Measurements from ENCODE around the gene GALT. TPM values are rescaled to one million over a fixed set of nuclear protein-coding genes. Genes with fewer than 3 reads are reported as not detected.

GALT gene
- total and polyA plus RNA-seq, 2 of the 13 experiments (the other 11 are each of a cell fraction or from before 2014, with no cell fraction given): 40.4 to 46.3 TPM

DNA sequence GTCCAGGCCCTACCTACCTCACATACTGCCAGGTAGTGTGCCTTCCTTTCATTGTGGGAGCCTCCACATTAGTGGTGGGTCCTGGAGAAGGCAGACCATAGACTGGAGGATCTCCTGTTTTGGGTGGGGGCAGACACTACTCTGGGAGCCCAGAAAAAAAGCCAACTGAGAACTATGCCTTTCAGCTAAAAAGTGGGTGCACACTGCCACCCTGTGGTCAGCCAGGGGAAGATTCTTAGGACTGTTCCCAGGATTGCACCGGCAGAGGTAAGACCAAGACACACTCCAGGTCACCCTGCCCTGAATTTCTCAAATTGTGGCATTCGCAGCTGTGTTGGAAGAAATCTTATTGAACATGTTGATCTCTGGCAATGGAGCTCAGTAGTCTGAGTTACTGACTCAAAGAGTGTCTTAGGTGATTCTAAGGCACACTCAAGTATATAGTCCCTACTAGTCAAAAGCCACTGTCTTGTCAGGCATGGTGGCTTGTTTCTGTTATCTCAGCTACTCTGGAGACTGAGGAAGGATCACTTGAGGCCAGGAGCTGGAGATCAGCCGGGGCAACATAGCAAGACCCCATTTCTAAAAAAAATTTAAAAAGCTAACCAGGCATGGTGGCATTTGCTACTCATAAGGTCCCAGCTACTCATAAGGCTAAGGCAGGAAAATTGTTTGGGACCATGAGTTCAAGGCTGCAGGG is 12.5 kb upstream of the GALT start (continued):
- TF ChIP-seq, protein P1, sequence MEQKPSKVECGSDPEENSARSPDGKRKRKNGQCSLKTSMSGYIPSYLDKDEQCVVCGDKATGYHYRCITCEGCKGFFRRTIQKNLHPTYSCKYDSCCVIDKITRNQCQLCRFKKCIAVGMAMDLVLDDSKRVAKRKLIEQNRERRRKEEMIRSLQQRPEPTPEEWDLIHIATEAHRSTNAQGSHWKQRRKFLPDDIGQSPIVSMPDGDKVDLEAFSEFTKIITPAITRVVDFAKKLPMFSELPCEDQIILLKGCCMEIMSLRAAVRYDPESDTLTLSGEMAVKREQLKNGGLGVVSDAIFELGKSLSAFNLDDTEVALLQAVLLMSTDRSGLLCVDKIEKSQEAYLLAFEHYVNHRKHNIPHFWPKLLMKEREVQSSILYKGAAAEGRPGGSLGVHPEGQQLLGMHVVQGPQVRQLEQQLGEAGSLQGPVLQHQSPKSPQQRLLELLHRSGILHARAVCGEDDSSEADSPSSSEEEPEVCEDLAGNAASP (CRISPR knock-in tag; IDR thresholded peaks at IDR 0.05; ENCODE audit: borderline replicate concordance): peak; percentile 49; the same call in 1 of the 2 replicates
- no peak for TF ChIP-seq ZNF44 (CRISPR knock-in tag; IDR thresholded peaks at IDR 0.05)
- TF ChIP-seq, protein P2, sequence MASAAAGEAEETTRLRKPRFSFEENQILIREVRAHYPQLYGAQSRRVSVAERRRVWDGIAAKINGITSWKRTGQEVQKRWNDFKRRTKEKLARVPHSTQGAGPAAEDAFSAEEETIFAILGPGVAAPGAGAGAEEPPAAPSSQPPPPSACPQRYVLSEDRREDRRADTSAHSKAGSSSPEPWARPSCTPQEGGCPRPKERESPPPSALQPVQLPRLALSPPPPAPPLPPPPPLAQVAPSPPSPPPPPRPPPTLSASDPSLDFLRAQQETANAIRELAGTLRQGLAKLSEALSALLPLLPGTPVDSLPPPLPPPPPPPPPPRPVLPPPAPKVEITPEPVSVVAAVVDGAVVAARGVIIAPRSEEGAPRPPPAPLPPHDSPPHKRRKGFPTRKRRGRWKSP (CRISPR knock-in tag; IDR thresholded peaks at IDR 0.05): 0 out of 2 replicates have a peak, but pooled peaks have one; percentile 32
- TF ChIP-seq ZNF12 (CRISPR knock-in tag; IDR thresholded peaks at IDR 0.05): no peak
- no peak for TF ChIP-seq SETDB1 (CRISPR knock-in tag; IDR thresholded peaks at IDR 0.05; ENCODE audit: borderline replicate concordance)
- TF ChIP-seq, protein P3, sequence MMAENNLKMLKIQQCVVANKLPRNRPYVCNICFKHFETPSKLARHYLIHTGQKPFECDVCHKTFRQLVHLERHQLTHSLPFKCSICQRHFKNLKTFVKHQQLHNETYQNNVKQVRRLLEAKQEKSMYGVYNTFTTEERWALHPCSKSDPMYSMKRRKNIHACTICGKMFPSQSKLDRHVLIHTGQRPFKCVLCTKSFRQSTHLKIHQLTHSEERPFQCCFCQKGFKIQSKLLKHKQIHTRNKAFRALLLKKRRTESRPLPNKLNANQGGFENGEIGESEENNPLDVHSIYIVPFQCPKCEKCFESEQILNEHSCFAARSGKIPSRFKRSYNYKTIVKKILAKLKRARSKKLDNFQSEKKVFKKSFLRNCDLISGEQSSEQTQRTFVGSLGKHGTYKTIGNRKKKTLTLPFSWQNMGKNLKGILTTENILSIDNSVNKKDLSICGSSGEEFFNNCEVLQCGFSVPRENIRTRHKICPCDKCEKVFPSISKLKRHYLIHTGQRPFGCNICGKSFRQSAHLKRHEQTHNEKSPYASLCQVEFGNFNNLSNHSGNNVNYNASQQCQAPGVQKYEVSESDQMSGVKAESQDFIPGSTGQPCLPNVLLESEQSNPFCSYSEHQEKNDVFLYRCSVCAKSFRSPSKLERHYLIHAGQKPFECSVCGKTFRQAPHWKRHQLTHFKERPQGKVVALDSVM (CRISPR knock-in tag; IDR thresholded peaks at IDR 0.05): no peak
- TF ChIP-seq ARNT2 (CRISPR knock-in tag; IDR thresholded peaks at IDR 0.05; ENCODE audit: low read depth): no peak
- no peak for TF ChIP-seq TBL1XR1 (IDR thresholded peaks at IDR 0.05; ENCODE audit: borderline replicate concordance, low read length, partially characterized antibody)
- TF ChIP-seq ZBTB20 (CRISPR knock-in tag; IDR thresholded peaks at IDR 0.05; ENCODE audit: borderline replicate concordance, low read depth): no peak
- TF ChIP-seq JUNB (CRISPR knock-in tag; IDR thresholded peaks at IDR 0.05; ENCODE audit: borderline replicate concordance): no peak
- TF ChIP-seq, protein P4, sequence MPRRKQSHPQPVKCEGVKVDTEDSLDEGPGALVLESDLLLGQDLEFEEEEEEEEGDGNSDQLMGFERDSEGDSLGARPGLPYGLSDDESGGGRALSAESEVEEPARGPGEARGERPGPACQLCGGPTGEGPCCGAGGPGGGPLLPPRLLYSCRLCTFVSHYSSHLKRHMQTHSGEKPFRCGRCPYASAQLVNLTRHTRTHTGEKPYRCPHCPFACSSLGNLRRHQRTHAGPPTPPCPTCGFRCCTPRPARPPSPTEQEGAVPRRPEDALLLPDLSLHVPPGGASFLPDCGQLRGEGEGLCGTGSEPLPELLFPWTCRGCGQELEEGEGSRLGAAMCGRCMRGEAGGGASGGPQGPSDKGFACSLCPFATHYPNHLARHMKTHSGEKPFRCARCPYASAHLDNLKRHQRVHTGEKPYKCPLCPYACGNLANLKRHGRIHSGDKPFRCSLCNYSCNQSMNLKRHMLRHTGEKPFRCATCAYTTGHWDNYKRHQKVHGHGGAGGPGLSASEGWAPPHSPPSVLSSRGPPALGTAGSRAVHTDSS (CRISPR knock-in tag; conservative IDR thresholded peaks at IDR 0.05): no peak
- TF ChIP-seq, protein P5, sequence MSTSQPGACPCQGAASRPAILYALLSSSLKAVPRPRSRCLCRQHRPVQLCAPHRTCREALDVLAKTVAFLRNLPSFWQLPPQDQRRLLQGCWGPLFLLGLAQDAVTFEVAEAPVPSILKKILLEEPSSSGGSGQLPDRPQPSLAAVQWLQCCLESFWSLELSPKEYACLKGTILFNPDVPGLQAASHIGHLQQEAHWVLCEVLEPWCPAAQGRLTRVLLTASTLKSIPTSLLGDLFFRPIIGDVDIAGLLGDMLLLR (CRISPR knock-in tag; IDR thresholded peaks at IDR 0.05): no peak
- TF ChIP-seq ZNF441 (CRISPR knock-in tag; IDR thresholded peaks at IDR 0.05; ENCODE audit: borderline replicate concordance): no peak
- TF ChIP-seq, protein P6, sequence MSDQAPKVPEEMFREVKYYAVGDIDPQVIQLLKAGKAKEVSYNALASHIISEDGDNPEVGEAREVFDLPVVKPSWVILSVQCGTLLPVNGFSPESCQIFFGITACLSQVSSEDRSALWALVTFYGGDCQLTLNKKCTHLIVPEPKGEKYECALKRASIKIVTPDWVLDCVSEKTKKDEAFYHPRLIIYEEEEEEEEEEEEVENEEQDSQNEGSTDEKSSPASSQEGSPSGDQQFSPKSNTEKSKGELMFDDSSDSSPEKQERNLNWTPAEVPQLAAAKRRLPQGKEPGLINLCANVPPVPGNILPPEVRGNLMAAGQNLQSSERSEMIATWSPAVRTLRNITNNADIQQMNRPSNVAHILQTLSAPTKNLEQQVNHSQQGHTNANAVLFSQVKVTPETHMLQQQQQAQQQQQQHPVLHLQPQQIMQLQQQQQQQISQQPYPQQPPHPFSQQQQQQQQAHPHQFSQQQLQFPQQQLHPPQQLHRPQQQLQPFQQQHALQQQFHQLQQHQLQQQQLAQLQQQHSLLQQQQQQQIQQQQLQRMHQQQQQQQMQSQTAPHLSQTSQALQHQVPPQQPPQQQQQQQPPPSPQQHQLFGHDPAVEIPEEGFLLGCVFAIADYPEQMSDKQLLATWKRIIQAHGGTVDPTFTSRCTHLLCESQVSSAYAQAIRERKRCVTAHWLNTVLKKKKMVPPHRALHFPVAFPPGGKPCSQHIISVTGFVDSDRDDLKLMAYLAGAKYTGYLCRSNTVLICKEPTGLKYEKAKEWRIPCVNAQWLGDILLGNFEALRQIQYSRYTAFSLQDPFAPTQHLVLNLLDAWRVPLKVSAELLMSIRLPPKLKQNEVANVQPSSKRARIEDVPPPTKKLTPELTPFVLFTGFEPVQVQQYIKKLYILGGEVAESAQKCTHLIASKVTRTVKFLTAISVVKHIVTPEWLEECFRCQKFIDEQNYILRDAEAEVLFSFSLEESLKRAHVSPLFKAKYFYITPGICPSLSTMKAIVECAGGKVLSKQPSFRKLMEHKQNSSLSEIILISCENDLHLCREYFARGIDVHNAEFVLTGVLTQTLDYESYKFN (CRISPR knock-in tag; conservative IDR thresholded peaks at IDR 0.05): no peak
- TF ChIP-seq CBFB (CRISPR knock-in tag; IDR thresholded peaks at IDR 0.05): no peak
- TF ChIP-seq PRMT3 (CRISPR knock-in tag; IDR thresholded peaks at IDR 0.05; ENCODE audit: borderline replicate concordance, low read depth): no peak
- no peak for TF ChIP-seq ZNF333 (CRISPR knock-in tag; IDR thresholded peaks at IDR 0.05; ENCODE audit: borderline replicate concordance)
- no peak for TF ChIP-seq POLR2AphosphoS2 (IDR thresholded peaks at IDR 0.05; ENCODE audit: low read depth, low read length)

Data from HepG2 (cell line).